MG63 (cell line): Measurements from ENCODE around the gene MAN2A1. TPM values are rescaled to one million over a fixed set of nuclear protein-coding genes. Genes with fewer than 3 reads are reported as not detected.

Experiments used
- DNase-seq: peaks from one replicate; pipeline ENCODE4 v3.0.0-alpha.2; 2020
- H3K27me3 ChIP-seq: fragments of 250-450 bp; sonication (Bioruptor Pico); 2 replicates; pipeline ENCODE4 v1.5.1; 2020; ENCODE audit warnings: mild to moderate bottlenecking, moderate library complexity
- H3K36me3 ChIP-seq: fragments of 250-450 bp; sonication (Bioruptor Pico); 2 replicates; pipeline ENCODE4 v1.5.1; 2020; ENCODE audit warnings: mild to moderate bottlenecking, moderate library complexity
- H3K4me3 ChIP-seq: fragments of 250-450 bp; sonication (Bioruptor Pico); 2 replicates; pipeline ENCODE4 v1.5.1; 2020; ENCODE audit warnings: mild to moderate bottlenecking, moderate library complexity
- H3K9me3 ChIP-seq: fragments of 250-450 bp; sonication (Bioruptor Pico); 2 replicates; pipeline ENCODE4 v1.5.1; 2020; ENCODE audit warnings: mild to moderate bottlenecking, moderate library complexity
- total RNA-seq: library from RNA; depleted of rRNA; stranded (reverse); fragments of >200 nt; shearing (Covaris generic); gene quantifications from 2 replicates; pipeline ENCODE4 v1.2.3, GENCODE V29; 2014; ENCODE audit warnings: low replicate concordance

Gene MAN2A1
- total RNA-seq, 1 experiment from 2014 or later: 60.3 TPM

DNA sequence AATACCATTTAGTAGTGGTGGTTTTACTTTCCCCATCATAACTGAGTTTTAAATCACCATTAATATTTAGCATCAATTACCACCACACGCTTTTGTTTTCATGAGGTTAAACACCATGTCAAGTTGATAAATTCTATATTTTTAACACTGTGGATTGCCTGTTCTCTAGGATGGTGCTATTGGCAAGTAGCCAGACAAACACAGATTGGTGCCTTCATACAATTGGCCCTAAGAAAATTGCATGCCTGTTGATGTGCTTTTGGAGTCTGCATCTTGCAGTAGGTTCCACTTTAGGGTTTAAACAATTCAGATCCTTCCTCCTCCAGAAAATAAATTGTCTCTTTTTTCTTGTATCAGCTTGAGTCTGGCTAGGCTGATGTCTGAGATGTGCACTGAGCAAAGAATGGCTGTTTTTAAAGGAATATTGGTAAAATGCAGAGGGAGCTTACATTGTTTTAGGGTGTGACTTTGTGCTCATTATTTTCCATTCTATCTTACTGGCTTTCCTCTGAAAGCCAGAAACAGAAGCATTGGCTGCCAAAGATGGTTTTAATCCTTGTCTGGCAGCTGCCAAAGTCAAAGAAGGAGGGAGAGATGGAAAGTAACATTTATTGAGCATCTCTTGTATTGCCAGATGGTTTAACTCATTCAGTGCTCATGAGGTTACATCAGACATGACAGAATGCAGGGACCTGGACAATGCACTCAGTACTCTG, 19.6 kb upstream of the MAN2A1 start:
- Histone ChIP-seq H3K9me3 (no peaks in the 10 kb centered on the region), H3K36me3 (no peaks in the 10 kb centered on the region), H3K4me3 (no peak overlapping the region), H3K27me3 (peaks cover 31% of the 10 kb centered on the region)
- no peak for DNase-seq

DNA sequence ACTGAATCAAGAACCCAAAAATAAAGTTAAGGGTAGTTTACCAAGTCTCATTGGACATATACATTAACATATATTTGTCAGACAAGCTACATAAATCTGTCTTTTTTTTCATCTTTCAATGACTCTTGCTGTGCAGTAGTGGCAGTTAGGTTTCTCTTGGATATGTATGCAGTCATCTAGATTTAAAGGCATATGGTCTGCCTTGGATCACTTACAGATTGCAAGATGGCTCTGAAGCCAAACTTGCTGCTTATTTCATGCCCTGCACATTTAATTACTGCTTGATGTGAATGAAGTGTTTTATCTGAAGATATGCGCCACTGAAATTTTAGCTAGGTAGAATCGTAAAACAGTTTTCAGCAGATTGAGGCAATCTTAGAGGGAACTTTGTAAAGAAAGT, 18.6 kb upstream of the MAN2A1 start:
- no peak overlapping the region for H3K4me3 ChIP-seq
- DNase-seq: no peak
- H3K9me3 ChIP-seq: no peaks in the 10 kb centered on the region
- peaks cover 31% of the 10 kb centered on the region for H3K27me3 ChIP-seq
- no peaks in the 10 kb centered on the region for H3K36me3 ChIP-seq

DNA sequence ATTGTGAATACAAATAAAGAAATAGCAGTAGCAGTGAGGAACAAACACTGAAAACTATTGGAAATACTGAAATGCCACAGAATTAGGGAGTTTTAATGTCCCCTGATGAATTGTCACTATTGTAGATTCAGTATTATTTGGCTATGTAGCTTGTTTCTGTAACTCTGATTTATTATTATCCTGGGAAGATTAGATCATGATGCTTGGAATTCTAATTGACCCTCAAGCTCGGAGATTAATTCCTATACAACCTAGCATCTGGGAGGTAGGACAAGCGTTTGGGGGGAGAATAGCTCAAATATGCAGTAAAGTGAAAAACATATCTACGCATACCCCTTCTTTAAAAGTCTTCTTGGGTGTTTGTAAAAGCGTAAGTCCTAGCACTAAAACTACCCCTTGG, 15.1 kb upstream of the MAN2A1 start:
- no peak for DNase-seq
- H3K27me3 ChIP-seq: peaks cover 31% of the 10 kb centered on the region
- no peaks in the 10 kb centered on the region for H3K36me3 ChIP-seq
- no peaks in the 10 kb centered on the region for H3K9me3 ChIP-seq
- no peak overlapping the region for H3K4me3 ChIP-seq

DNA sequence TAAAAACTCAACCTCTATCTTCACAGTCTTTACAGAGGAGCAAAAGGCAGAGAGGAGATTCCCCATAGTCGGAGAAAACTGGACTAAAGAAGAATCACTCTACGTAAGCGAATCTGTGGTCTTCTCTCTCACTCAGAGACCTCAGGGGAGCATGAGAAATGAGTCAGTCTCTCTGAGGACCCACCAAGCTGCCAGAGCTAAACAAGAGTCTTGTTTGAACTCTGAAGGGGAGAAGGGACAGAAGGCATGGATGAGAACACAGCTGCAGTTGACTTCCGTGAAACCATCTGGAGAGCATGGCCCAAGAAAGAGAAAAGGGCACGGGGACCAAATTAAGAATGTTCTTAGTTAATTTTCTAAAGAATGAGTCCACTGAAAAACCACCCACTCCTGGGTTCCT, 12.8 kb upstream of the MAN2A1 start:
- no peak for DNase-seq
- Histone ChIP-seq H3K9me3 (no peaks in the 10 kb centered on the region), H3K36me3 (no peaks in the 10 kb centered on the region), H3K4me3 (no peak overlapping the region), H3K27me3 (peaks cover 19% of the 10 kb centered on the region)

DNA sequence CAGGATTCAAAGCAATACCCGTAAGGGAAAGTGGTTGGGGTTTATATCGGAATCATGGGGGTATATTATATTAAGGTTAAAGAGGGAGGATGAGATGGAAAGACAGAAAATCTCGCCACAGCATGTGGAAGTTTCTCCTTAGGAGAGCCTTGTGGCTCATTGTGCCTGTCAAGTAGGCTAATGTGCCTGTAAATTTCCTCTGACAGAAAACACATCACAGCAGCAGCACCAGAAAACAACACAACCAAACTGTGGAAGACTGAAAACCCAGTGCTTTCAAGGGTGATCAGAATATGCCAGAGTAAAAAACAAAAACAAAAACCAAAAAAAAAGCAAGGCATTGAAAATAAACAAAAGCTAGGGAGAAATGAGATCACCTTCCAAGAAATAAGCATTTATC, 11.3 kb upstream of the MAN2A1 start:
- H3K36me3 ChIP-seq: no peaks in the 10 kb centered on the region
- no peak for DNase-seq
- H3K4me3 ChIP-seq: no peak overlapping the region
- peaks cover 8% of the 10 kb centered on the region for H3K27me3 ChIP-seq
- H3K9me3 ChIP-seq: no peaks in the 10 kb centered on the region

DNA sequence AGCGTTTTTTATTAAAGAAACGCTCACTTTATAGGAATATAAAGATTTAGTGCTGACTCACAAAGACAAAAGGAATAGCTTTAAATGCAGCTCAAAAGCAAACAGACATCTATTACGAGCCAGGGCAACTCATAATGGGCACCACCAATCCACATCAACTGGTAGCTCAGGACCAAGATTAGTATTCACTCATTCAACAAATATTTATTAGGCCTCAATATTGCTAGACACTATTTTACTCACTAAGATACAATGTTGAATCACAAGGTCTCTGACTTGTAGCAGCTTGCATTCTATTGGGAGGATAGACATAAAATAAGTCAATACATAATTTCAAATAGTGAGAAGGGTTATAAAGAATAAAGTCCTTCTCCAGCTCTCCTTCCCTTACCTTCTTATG, 8.0 kb upstream of the MAN2A1 start:
- Histone ChIP-seq H3K36me3 (no peaks in the 10 kb centered on the region), H3K27me3 (no peaks in the 10 kb centered on the region), H3K9me3 (no peaks in the 10 kb centered on the region), H3K4me3 (no peak overlapping the region)
- no peak for DNase-seq

DNA sequence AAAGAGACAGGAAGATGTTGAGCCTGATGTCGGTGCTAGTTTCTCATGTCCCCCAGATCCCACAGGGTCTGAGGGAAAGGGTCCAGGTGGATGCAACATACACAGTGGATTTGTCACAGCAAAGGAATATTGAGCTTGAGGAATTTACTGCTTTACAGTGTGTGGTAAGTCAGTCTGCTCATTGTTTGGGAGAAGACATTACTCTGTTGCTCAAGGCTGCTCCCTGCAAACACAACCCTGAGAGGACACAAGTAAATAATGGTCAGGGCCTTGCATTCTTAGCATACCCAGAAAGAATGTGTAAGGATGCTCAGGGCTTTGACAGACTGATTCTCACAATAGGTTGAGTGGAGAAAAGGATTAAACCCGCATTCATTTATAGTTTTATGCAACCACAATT, 7.3 kb upstream of the MAN2A1 start:
- Histone ChIP-seq H3K27me3 (no peaks in the 10 kb centered on the region), H3K9me3 (no peaks in the 10 kb centered on the region), H3K4me3 (no peak overlapping the region), H3K36me3 (no peaks in the 10 kb centered on the region)
- DNase-seq: no peak

DNA sequence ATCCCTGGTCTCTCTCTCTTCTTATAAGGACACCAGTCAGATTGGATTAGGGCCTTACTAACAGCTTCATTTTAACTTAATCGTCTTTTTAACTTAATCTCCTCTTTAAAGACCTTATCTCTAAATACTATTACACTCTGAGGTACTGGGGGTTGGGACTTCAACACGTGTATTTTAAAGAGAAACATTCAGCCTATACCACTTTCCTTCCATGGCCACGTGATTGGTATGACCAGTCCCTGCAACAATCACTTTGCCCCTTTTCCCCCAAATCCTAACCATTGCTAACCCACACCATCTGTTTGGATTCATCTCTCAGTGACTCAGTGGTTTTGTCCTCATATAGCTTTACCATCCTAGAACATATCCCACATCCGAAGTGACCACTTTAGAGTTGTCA, 3.8 kb upstream of the MAN2A1 start:
- peaks cover 6% of the 10 kb centered on the region for H3K9me3 ChIP-seq
- no peak for DNase-seq
- H3K27me3 ChIP-seq: no peaks in the 10 kb centered on the region
- no peaks in the 10 kb centered on the region for H3K36me3 ChIP-seq
- H3K4me3 ChIP-seq: no peak overlapping the region

DNA sequence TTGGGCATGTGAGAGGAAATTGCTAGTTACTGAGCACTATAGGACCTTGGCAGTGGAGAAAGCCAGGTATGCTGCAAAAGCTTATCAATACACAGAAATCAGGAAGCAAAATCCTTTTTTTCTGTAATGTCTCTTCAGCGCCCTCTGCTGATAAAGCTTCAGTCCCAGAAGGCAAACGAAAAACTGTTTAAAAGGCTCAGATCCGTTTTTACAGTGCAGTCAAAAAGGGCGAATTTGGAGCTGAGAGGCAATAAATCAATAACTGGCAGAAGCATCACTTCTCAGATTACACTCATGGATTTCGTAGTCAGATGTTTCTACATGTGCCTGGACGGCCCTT, 1.1 kb upstream of the MAN2A1 start:
- Histone ChIP-seq H3K4me3 (peak overlapping the region; percentile 93), H3K27me3 (no peaks in the 10 kb centered on the region)
- DNase-seq: no peak

DNA sequence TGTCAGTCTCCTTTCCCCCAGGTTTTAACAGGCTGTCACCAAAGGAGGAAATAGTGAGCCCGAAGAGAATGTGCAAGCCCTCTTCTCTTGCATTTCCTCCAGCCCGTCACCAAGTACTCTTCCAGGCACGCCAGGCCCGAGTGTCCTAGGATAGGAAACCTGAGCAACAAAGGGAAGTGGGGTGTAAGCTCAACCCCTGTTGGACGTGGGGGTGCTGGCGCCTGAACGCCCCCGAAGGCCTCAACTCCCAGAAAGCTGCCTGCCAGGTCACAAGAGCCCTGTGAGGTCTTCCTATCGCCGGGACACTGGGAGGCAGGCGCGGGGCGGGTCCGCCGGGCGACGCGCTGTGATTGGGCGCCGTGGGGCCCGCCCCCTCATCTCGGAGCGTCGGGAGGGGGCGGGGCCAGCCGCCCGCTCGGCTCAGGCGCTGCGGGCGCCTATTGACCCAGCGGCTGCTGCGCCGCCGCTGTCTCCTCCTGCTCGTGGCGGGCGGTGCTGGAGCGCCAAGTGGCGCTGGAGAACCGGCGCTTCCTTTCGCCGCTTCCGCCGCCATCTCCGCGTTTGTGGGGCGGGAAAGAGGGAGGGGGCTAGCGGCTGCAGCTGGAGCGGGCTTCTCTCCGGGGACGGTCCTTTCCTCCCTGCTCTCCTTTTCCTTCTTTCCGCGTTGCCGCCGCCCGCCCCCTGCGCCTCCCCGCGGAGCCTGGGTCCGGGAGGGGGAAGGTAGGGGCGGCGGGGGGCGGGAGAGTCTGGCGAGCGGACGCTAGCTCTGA, 572 bp upstream of the MAN2A1 start:
- Histone ChIP-seq H3K36me3 (no peaks in the 10 kb centered on the region; the same call in 1 of the 2 replicates), H3K4me3 (peak overlapping the region; percentile 93), H3K27me3 (no peaks in the 10 kb centered on the region), H3K9me3 (peaks cover 6% of the 10 kb centered on the region)
- DNase-seq: peak; percentile 90

More for the DNA sequence above, 1.1 kb upstream of the MAN2A1 start:
- Histone ChIP-seq H3K9me3 (peaks cover 6% of the 10 kb centered on the region), H3K36me3 (no peaks in the 10 kb centered on the region; the same call in 1 of the 2 replicates)

DNA sequence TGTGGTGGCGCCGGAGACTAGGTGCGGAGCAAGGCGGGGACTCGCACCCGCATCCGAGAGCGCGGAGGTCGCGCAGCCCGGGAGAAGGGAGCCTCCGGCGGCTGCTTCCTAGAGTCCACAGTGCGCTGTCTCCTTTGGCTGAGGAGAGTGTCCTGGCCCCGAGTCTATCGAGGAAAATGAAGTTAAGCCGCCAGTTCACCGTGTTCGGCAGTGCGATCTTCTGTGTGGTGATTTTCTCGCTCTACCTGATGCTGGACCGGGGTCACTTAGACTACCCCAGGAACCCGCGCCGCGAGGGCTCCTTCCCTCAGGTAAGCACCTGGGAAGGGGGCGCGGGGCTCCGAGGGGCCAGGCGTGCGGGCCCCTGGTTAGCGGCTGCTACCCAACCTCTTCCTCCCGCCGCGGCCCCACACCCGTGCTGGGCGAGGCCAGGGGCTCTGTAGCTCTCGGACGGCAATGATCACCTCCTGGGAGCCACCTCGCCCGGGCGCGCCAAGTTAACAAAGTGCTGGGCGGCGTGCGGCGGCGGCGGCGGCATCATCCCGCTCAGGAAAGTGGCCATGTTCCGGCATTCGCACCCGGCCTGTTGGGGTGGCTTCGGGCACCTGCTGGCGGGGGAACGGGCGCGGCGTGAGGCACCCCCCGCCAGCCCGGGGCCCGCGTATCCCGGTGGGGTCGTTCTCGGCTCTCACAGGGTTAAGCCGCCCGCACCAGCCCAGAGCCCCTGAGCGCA, 681 bp downstream of the MAN2A1 start:
- H3K27me3 ChIP-seq: no peaks in the 10 kb centered on the region
- DNase-seq: peak; percentile 56
- no peaks in the 10 kb centered on the region; the same call in 1 of the 2 replicates for H3K36me3 ChIP-seq
- H3K9me3 ChIP-seq: peaks cover 6% of the 10 kb centered on the region
- peak overlapping the region; percentile 93 for H3K4me3 ChIP-seq

DNA sequence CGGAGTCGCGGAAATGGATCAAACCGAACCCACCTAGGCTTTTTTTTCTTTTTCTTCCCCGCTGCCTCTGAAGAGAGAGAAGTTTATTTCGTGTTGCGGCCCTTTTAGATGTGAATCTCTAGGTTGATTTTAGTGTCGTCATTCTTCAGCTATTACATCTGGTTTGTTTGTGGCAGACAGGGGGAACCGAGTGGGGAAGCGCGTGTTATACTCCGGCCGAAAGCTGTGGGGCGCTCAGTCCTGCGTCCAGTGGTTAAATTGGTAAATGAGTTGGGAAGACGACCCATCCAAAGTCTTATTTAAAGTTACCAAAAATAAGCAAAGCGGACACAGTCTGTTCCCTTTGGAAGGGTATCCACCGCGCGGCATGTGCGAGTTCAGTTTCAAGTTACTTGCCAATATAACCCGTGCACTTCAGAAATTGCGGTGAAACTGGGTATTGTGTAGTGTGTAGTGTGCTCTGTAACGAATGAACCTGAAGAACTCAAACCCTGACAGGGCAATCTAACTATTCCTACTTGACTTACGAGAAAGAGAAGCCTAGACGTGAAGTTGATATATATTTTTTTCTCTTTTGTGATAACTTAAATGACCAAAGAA, 1.3 kb downstream of the MAN2A1 start:
- DNase-seq: peak; percentile 77

DNA sequence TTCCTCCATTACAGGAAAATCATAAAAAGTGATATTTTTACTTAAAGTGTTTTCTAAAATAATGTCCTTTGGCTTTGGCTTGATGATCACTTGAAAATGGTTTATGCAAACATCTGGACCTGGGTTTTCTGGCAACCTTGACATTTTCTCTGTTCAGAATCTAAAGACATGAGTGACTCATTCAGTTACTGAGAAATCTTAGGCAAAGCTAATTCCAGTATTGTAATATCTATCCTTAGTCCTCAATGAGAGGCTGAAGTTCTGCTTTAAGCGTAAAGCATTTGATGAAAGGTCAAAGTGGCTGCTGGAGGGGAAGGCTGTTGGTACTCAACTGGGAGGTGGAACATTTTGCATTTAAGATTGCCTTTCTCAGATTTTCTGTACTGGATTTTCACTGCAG, 2.3 kb downstream of the MAN2A1 start:
- H3K27me3 ChIP-seq: no peaks in the 10 kb centered on the region
- peaks cover 6% of the 10 kb centered on the region for H3K9me3 ChIP-seq
- no peak for DNase-seq
- H3K4me3 ChIP-seq: peak overlapping the region; percentile 93
- H3K36me3 ChIP-seq: peaks cover 4% of the 10 kb centered on the region

More for the DNA sequence above, 1.3 kb downstream of the MAN2A1 start:
- H3K4me3 ChIP-seq: peak overlapping the region; percentile 93
- H3K9me3 ChIP-seq: peaks cover 6% of the 10 kb centered on the region
- H3K36me3 ChIP-seq: no peaks in the 10 kb centered on the region; the same call in 1 of the 2 replicates
- H3K27me3 ChIP-seq: no peaks in the 10 kb centered on the region

DNA sequence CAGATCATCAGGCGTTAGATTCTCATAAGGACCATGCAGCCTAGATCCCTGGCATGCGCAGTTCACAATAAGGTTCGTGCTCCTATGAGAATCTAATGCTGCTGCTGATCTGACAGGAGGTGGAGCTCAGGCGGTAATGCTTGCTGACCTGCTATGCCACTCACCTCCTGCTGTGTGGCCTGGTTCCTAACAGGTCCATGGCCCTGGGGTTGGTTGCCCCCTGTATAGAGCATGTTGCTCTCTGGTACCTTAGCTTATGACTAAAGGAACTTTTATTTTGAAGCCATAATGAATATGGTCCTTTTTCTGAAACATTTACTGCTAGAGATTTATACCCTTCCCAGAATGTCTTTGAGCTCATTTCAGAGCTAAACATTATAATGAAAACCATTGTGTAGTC, 3.1 kb downstream of the MAN2A1 start:
- no peak overlapping the region for H3K4me3 ChIP-seq
- H3K9me3 ChIP-seq: peaks cover 6% of the 10 kb centered on the region
- DNase-seq: no peak

DNA sequence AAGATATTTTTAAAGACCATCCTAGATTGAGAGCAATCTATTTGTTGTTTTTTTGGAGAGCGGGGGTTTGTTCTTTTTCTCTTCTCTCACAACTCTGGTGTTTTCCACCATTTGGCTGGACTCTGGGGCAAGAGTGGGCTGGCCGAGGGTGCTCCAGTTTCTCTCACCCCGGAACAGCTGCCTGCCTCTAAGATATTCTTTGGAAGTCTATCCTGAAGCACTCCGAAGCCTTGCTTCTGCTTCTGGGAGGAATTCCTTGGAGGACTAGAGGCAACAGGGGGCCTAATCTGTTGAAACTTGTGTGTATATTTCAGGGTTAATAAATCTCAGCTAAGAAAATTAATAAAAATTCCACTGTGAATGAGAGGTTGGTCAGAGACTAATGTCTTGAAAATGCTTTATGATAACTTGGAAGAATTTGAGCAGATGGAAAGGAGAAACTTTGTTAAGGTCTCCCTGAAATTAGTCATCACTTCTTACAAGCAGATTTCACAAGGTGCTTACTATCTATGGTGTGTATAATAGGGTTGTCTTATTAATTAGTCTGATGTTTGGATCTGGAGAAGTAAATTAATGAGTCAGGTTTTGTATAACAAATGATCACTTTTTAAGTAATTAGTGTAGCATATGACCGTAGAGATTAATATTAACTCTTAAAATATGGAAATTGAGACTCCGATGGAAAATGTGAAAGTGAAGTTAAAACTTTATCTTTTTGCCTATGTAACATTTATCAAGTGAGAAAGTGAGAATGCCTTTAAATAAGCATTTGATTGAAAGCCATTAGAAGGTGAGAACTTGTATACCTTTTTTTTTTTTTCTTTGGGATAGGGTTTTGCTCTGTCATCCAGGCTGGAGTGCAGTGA, 4.0 kb downstream of the MAN2A1 start:
- H3K4me3 ChIP-seq: peak overlapping the region; percentile 1; the same call in 1 of the 2 replicates

More for the DNA sequence above, 3.1 kb downstream of the MAN2A1 start:
- H3K36me3 ChIP-seq: peaks cover 6% of the 10 kb centered on the region
- no peaks in the 10 kb centered on the region for H3K27me3 ChIP-seq

DNA sequence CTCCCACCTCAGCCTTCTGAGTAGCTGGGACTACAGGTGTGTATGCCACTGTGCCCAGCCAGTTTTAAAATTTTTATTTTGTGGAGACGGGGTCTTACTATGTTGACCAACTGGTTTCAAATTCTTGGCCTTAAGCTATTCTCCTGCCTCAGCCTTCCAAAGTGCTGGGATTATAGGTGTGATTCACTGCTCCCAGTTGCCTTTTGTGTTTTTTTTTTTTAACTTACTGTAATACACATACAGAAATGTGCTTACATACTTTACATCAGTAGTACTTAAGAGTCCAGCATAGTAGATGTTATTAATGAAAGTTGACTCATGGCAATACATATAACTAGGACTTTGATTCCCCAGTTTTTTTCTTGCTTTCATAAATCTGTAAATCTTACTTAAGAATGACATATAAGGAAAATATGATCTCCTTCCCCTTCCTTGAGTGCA, 4.7 kb downstream of the MAN2A1 start:
- peak; percentile 16 for DNase-seq
- H3K36me3 ChIP-seq: peaks cover 12% of the 10 kb centered on the region
- H3K27me3 ChIP-seq: no peaks in the 10 kb centered on the region
- no peak overlapping the region for H3K4me3 ChIP-seq
- H3K9me3 ChIP-seq: no peaks in the 10 kb centered on the region

More for the DNA sequence above, 4.0 kb downstream of the MAN2A1 start:
- peaks cover under 1% of the 10 kb centered on the region; the same call in 1 of the 2 replicates for H3K9me3 ChIP-seq
- peaks cover 8% of the 10 kb centered on the region for H3K36me3 ChIP-seq
- DNase-seq: no peak
- H3K27me3 ChIP-seq: no peaks in the 10 kb centered on the region
